Neuron (in vitro differentiated cells): ENCODE measurements around the gene SCML2.
"Not testable (repeated sequence)": the region's sequence is repeated elsewhere in the genome, so short reads cannot be mapped to it uniquely, and the experiment has no call there.

Experiments
- H2AFZ ChIP-seq: one replicate; pipeline ENCODE4 v1.6.1; 2013; ENCODE audit warnings: low read depth, mild to moderate bottlenecking, inconsistent platforms, low read length, moderate library complexity
- H3K27me3 ChIP-seq: one replicate; pipeline ENCODE4 v1.6.1; 2013; ENCODE audit warnings: low read length; ENCODE audit not compliant: insufficient read depth
- H3K36me3 ChIP-seq: one replicate; pipeline ENCODE4 v1.6.1; 2013; ENCODE audit warnings: low read length; ENCODE audit not compliant: insufficient read depth
- H3K4me1 ChIP-seq: one replicate; pipeline ENCODE4 v1.6.1; 2013; ENCODE audit warnings: low read length; ENCODE audit not compliant: insufficient read depth
- H3K4me3 ChIP-seq: 2 replicates; pipeline ENCODE4 v1.5.1; 2013; ENCODE audit warnings: mild to moderate bottlenecking, low read length, moderate library complexity
- H3K9me3 ChIP-seq: one replicate; pipeline ENCODE4 v1.6.1; 2013; ENCODE audit warnings: low read length

Gene SCML2

GRCh38 chrX:18309401-18309800, 45.1 kb downstream of the SCML2 start:
- Histone ChIP-seq H2AFZ (no peak overlapping the region), H3K27me3 (no peaks in the 10 kb centered on the region), H3K4me3 (no peak overlapping the region), H3K36me3 (no peaks in the 10 kb centered on the region), H3K4me1 (no peaks in the 10 kb centered on the region), H3K9me3 (no peaks in the 10 kb centered on the region)

DNA sequence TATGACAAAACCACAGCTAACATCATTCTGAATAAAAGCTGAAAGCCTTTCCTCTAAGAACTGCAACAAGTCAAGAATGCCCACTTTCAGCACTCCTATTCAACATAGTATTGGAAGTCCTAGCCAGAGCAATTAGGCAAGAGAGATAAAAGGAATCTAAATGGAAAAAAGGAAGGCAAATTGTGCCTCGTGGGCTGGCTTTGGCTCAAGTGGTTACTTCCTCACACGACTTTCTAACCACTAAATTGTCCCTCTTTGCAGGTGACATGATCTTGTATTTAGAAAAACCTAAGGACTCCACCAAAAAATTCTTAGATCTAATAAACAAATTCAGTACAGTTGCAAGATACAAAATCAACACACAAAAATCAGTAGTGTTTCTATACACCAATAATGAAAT, 57.2 kb downstream of the SCML2 start:
- Histone ChIP-seq H2AFZ (no peak overlapping the region), H3K27me3 (no peaks in the 10 kb centered on the region), H3K4me3 (no peak overlapping the region), H3K36me3 (no peaks in the 10 kb centered on the region), H3K4me1 (no peaks in the 10 kb centered on the region), H3K9me3 (peaks cover 3% of the 10 kb centered on the region)

DNA sequence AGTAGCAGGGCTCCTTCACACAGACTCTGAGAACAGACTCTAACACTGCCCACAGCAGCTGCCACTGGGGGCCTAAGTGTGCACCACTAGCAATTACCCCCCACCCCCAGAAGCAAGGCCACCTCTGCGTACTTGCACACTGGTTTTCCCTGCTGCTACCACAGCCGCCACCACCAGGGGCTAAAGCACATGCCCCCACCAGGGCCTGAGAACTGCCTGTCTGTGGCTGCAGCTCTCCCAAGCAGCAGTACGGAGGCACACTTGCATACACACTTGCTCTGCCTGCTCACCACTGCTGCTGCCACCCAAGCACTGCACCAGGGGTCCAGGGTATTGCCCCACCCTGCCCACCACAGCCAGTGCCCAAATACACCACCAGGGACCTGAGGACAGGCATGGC, 59.6 kb downstream of the SCML2 start:
- Histone ChIP-seq H3K4me3 (no peak overlapping the region), H3K9me3 (no peaks in the 10 kb centered on the region), H3K27me3 (no peaks in the 10 kb centered on the region), H3K4me1 (peaks cover 6% of the 10 kb centered on the region), H2AFZ (no peak overlapping the region), H3K36me3 (no peaks in the 10 kb centered on the region)

- Histone ChIP-seq H2AFZ (no peak overlapping the region), H3K9me3 (no peaks in the 10 kb centered on the region), H3K36me3 (no peaks in the 10 kb centered on the region), H3K4me1 (peaks cover 17% of the 10 kb centered on the region), H3K27me3 (no peaks in the 10 kb centered on the region), H3K4me3 (peak overlapping the region; percentile 30)
Measured at GRCh38 chrX:18291006-18291545, 63.4 kb downstream of the SCML2 start.

DNA sequence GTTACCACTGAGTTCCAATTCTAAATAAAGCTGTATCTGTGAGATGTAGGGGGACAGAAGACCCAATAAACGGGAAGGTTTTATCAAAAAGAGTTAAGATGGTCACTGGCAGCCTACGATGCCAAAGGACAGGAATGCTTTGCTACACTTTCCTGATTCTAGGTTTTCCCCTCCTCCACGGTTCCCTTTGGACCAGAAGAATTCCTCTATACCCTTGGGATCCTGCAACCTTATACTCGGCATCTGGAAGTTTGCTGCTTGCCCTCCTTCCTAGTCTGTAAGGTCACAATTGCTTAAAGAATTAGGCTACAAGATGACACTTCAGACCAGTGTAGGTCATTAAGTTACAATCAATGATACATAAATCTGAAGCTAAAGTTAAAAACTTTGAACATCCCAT, 64.3 kb downstream of the SCML2 start:
- Histone ChIP-seq H3K36me3 (no peaks in the 10 kb centered on the region), H3K4me3 (peak overlapping the region; percentile 11), H3K4me1 (peaks cover 17% of the 10 kb centered on the region), H3K9me3 (no peaks in the 10 kb centered on the region), H2AFZ (no peak overlapping the region), H3K27me3 (no peaks in the 10 kb centered on the region)

GRCh38 chrX:18288716-18289115, 65.8 kb downstream of the SCML2 start:
- peak overlapping the region; percentile 49 for H3K4me3 ChIP-seq
- peaks cover 17% of the 10 kb centered on the region for H3K4me1 ChIP-seq
- no peaks in the 10 kb centered on the region for H3K27me3 ChIP-seq
- no peaks in the 10 kb centered on the region for H3K36me3 ChIP-seq
- H2AFZ ChIP-seq, result no peak overlapping the region
- H3K9me3 ChIP-seq, result no peaks in the 10 kb centered on the region

DNA sequence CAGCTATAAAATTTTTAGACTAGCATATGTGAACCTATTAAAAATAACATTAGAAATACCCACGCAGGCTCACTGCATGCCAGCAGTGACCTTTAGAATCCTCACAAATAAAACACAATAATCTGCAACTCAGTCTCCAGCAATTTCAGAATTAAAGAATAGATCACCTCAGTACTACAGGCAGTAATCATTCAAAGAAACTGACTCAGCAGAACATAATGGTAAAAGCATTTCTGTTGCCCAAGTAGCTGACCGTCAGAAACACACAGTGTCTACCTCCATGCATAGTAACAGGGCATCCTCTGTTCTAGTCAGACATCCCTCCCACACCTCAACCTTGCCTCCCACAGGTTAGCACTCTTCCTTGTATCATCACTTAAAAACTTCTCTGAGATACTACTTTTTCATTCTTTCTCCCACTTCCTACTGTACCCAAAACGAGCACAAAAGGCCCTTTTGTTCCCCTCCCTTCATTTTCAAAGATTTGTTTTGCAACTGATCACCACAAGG, 68.1 kb downstream of the SCML2 start:
- H3K4me1 ChIP-seq, result peaks cover 17% of the 10 kb centered on the region
- no peak overlapping the region for H2AFZ ChIP-seq
- no peaks in the 10 kb centered on the region for H3K27me3 ChIP-seq
- H3K4me3 ChIP-seq, result peak overlapping the region; percentile 49
- H3K36me3 ChIP-seq, result no peaks in the 10 kb centered on the region
- H3K9me3 ChIP-seq, result no peaks in the 10 kb centered on the region

GRCh38 chrX:18278449-18278848, 76.0 kb downstream of the SCML2 start:
- Histone ChIP-seq H3K36me3 (no peaks in the 10 kb centered on the region), H2AFZ (no peak overlapping the region), H3K9me3 (peaks cover 8% of the 10 kb centered on the region), H3K4me3 (no peak overlapping the region), H3K27me3 (no peaks in the 10 kb centered on the region), H3K4me1 (no peaks in the 10 kb centered on the region)

- Histone ChIP-seq H3K9me3 (peaks cover 3% of the 10 kb centered on the region), H3K36me3 (no peaks in the 10 kb centered on the region), H2AFZ (no peak overlapping the region), H3K4me3 (no peak overlapping the region), H3K27me3 (no peaks in the 10 kb centered on the region), H3K4me1 (no peaks in the 10 kb centered on the region)
Measured at GRCh38 chrX:18272222-18272621, 82.3 kb downstream of the SCML2 start.

DNA sequence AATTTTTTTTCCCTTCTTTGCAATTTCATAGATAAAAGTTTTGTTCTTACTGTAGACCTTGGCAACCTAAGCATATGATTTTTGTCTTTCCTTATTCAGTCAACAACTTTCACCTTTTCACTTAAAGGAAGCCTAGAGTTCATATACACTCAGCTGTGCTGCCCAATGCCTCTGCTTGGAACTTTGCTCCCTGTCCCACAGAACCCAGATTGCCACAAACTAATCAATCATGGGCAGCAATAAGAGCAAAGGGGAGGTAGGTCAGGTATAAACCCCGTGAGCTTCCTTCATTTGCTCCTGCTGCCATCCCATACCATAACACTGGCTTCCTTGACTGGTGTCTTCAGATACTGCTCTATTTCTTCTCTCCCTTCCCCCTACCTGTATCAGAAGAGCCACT, 82.8 kb downstream of the SCML2 start:
- no peaks in the 10 kb centered on the region for H3K4me1 ChIP-seq
- no peak overlapping the region for H3K4me3 ChIP-seq
- no peaks in the 10 kb centered on the region for H3K36me3 ChIP-seq
- H3K9me3 ChIP-seq, result peaks cover 3% of the 10 kb centered on the region
- H3K27me3 ChIP-seq, result no peaks in the 10 kb centered on the region
- no peak overlapping the region for H2AFZ ChIP-seq

GRCh38 chrX:18271309-18271708, 83.2 kb downstream of the SCML2 start:
- no peaks in the 10 kb centered on the region for H3K4me1 ChIP-seq

GRCh38 chrX:18255059-18255458, 99.4 kb downstream of the SCML2 start:
- H2AFZ ChIP-seq, result no peak overlapping the region
- H3K27me3 ChIP-seq, result no peaks in the 10 kb centered on the region
- H3K4me3 ChIP-seq, result no peak overlapping the region
- peaks cover 15% of the 10 kb centered on the region for H3K36me3 ChIP-seq
- H3K9me3 ChIP-seq, result no peaks in the 10 kb centered on the region
- H3K4me1 ChIP-seq, result no peaks in the 10 kb centered on the region

More at GRCh38 chrX:18271309-18271708, 83.2 kb downstream of the SCML2 start:
- Histone ChIP-seq H3K36me3 (no peaks in the 10 kb centered on the region), H2AFZ (no peak overlapping the region), H3K27me3 (no peaks in the 10 kb centered on the region), H3K4me3 (no peak overlapping the region), H3K9me3 (peaks cover 3% of the 10 kb centered on the region)

DNA sequence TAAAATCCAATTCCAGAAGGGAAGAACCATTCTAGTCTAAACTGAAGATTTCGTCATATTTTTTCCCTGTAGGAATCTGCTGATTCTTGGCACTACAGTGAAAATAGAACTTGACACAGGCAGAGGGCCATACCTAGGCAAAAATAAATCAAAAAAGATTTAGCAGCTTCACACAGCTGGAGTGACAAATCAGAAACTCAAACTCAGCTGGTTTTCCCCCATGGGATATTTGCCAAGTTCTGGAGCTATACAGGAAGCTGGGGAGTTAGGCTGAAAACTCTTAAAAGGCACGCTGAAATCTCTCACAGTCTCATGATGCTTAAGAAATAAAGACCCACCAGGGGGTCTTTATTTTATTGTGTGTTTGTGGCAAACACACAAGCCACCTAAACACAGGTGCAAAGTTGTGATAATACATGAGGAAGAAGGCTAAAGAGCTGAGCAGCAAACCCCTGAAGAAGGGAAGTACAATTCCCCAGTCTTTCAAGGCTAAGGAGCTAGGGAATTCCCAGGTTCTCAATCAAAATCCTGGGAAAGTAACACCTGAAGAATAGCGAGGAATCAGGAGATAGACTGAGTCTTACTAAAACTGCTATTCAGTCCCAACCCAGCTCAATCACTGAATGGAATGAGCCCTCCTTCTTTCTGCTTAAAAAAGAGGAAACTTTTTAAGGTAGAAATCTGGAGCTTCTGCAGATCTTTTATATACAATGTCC, 101.7 kb downstream of the SCML2 start:
- H3K9me3 ChIP-seq, result no peaks in the 10 kb centered on the region
- H3K27me3 ChIP-seq, result no peaks in the 10 kb centered on the region
- H2AFZ ChIP-seq, result no peak overlapping the region
- H3K4me3 ChIP-seq, result no peak overlapping the region
- peaks cover 15% of the 10 kb centered on the region for H3K36me3 ChIP-seq
- H3K4me1 ChIP-seq, result no peaks in the 10 kb centered on the region

DNA sequence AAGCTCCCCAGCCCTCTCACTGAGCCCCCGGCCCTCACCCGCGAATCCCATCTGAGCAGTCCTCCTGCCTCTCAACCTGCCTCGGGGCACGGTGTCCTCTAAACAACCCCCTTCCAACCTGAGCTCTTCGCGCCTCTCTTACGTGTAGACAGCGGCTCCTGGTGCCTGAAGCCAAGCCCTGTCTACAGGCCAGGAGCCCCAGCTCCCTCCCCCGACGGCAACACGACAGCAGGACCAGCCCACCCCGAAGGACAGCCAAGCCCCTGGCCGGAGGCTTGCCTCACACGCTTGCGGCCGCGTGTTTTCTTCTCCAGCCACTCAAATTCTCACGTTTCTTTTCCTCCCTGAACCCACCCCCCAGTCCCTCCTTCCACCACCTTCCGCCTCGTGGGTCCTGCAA, 124.8 kb downstream of the SCML2 start:
- H3K9me3 ChIP-seq, H3K4me1 ChIP-seq, H3K36me3 ChIP-seq, H3K4me3 ChIP-seq, H2AFZ ChIP-seq, H3K27me3 ChIP-seq: not testable (repeated sequence)
